Mammary epithelial cell (primary cell): Measurements from ENCODE around the gene TMEM185B.

Experiments used
- CTCF ChIP-seq, 2 donors: IDR thresholded peaks in 1 of 2; conservative IDR thresholded peaks in 1 of 2; 2 replicates each; pipeline ENCODE4 v1.5.1; 2011 to 2012; ENCODE audit warnings: inconsistent platforms in 2 of 2, low read length in 2 of 2, mild to moderate bottlenecking in 2 of 2, control low read depth in 1 of 2, low read depth in 1 of 2; ENCODE audit not compliant: insufficient read depth in 1 of 2; ENCODE audit errors: extremely low read depth in 1 of 2
- EZH2 ChIP-seq: IDR thresholded peaks from 2 replicates; pipeline ENCODE4 v1.6.1; 2012; ENCODE audit warnings: low read length, inconsistent platforms, borderline replicate concordance

- TF ChIP-seq CTCF (conservative IDR thresholded peaks at IDR 0.05 in 1 of 2, IDR thresholded peaks at IDR 0.05 in 1 of 2; ENCODE audit: extremely low read depth in 1 of 2, insufficient read depth in 1 of 2, low read depth in 1 of 2, low read length in 2 of 2) (no peak), EZH2 (no peak)
Measured at GRCh38 chr2:120265006-120265405, 41.8 kb upstream of the TMEM185B start.
